Measurements from ENCODE around the gene SOST. TPM values are rescaled to one million over a fixed set of nuclear protein-coding genes. Genes with fewer than 3 reads are reported as not detected.

SOST gene
- total and polyA plus RNA-seq, 12 donors: 0.03 to 0.14 TPM; not detected in 10

DNA sequence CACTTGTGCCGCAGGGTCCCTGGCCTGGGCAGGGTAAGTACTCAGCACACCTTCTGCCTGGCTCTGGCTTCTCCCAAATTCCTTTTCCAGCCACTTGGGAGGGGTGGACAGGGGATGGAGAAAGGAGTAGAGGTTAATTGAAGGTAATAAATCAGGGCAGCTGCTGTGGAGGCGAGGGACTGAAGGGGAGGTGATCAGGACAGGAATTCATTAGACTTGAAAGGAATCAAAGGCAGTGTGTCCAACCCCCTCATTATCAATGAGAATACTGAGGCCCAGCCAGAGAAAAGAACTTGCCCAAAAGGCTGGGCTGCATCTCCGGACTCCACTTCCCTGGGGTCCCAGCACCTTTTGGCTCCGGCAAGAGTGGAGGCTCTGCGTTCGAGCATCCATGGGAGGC is 2.4 kb downstream of the SOST start:
- H3K4me1 ChIP-seq: peaks cover 3 to 19% (median 11%) of the 10 kb centered on the region in 9 donors
- H3K4me3 ChIP-seq: no peak overlapping the region
- no peaks in the 10 kb centered on the region for H3K36me3 ChIP-seq
- H3K27ac ChIP-seq: no peak overlapping the region
- H3K9me3 ChIP-seq: no peaks in the 10 kb centered on the region
- DNase-seq: no peak
- intact Hi-C loops (cut with DNase I): loop anchor here in 2 of 10 donors (10.0 kb wide), 2 partner anchors 181 to 191 kb away; no protein-coding TSS in a partner anchor
- TF ChIP-seq, protein P1, sequence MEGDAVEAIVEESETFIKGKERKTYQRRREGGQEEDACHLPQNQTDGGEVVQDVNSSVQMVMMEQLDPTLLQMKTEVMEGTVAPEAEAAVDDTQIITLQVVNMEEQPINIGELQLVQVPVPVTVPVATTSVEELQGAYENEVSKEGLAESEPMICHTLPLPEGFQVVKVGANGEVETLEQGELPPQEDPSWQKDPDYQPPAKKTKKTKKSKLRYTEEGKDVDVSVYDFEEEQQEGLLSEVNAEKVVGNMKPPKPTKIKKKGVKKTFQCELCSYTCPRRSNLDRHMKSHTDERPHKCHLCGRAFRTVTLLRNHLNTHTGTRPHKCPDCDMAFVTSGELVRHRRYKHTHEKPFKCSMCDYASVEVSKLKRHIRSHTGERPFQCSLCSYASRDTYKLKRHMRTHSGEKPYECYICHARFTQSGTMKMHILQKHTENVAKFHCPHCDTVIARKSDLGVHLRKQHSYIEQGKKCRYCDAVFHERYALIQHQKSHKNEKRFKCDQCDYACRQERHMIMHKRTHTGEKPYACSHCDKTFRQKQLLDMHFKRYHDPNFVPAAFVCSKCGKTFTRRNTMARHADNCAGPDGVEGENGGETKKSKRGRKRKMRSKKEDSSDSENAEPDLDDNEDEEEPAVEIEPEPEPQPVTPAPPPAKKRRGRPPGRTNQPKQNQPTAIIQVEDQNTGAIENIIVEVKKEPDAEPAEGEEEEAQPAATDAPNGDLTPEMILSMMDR (IDR thresholded peaks at IDR 0.05): no peak
- H3K27me3 ChIP-seq: peaks cover 0 to 51% (median 33%) of the 10 kb centered on the region in 7 donors
- WGBS, 2 donors: 96 to 98% methylated on average over 6 of the region's 6 CpGs
- no peak for ATAC-seq

DNA sequence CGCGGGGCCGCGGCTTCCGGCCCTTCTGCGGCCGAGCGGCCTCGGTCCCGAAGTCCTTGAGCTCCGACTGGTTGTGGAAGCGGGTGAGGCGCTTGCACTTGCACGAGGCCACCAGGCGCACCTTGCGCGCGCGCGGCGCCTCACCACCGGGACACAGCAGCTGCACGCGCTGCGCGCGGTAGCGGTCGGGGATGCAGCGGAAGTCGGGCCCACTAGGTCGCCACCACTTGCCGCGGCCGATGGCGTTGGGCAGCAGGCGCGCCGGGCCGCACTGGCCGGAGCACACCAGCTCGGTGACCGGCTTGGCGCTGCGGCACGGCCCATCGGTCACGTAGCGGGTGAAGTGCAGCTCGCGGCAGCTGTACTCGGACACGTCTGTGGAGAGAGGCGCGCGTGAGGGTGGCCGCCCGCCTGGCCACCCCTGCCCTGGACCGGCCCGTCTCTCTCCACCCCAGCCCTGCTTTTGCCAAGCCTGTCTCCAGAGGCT is 3.2 kb downstream of the SOST start:
- H3K27me3 ChIP-seq: peaks cover 0 to 51% (median 33%) of the 10 kb centered on the region in 7 donors
- H3K4me3 ChIP-seq: peak overlapping the region in 9 of 10 donors; percentile 12 to 39 (median 27)
- no peaks in the 10 kb centered on the region for H3K36me3 ChIP-seq
- intact Hi-C loops (cut with DNase I): loop anchor here in 2 of 10 donors (10.0 kb wide), 2 partner anchors 181 to 191 kb away; no protein-coding TSS in a partner anchor
- ATAC-seq (peak in 7 of 8 donors; percentile 7 to 46 (median 25)), DNase-seq (peak in 1 of 2 donors; percentile 30)
- H3K4me1 ChIP-seq: peaks cover 3 to 19% (median 11%) of the 10 kb centered on the region in 9 donors
- no peak overlapping the region for H3K27ac ChIP-seq
- 7 to 9% methylated on average over 47 to 60 of the region's 60 CpGs for WGBS, 2 donors
- TF ChIP-seq, protein P1 (IDR thresholded peaks at IDR 0.05): peak in 1 of 9 donors; percentile 12
- H3K9me3 ChIP-seq: no peaks in the 10 kb centered on the region

DNA sequence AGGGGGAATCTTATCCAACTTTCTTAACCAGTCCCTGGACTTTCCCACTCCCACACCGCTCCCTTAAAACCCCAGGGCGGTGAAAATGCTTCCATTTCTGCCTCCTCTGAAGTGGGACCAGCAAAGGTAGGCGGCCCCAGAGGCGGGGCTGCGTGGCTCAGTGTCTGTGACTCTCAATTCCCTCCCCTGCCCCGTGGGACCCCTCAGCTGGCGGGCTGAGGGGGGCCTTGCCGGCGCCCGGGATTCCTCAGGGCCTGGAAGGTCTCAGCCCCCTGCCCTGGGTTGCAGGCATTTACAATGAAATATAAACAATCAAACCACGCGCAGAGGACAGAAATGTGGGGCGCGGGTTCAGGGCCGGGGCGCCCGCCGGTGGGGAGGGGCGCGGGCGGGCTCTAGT is 3.6 kb downstream of the SOST start:
- no peaks in the 10 kb centered on the region for H3K36me3 ChIP-seq
- intact Hi-C loops (cut with DNase I): loop anchor here in 3 of 10 donors (5.0 to 10.0 kb wide), 4 partner anchors 38 to 190 kb away; no protein-coding TSS in a partner anchor
- no peaks in the 10 kb centered on the region for H3K9me3 ChIP-seq
- peaks cover 0 to 55% (median 33%) of the 10 kb centered on the region in 7 donors for H3K27me3 ChIP-seq
- ATAC-seq (no peak), DNase-seq (no peak)
- TF ChIP-seq, protein P1 (IDR thresholded peaks at IDR 0.05): no peak
- H3K27ac ChIP-seq: no peak overlapping the region
- 29 to 35% methylated on average over 21 of the region's 21 CpGs for WGBS, 2 donors
- H3K4me3 ChIP-seq: peak overlapping the region in 9 of 10 donors; percentile 12 to 39 (median 27)
- H3K4me1 ChIP-seq: peaks cover 3 to 19% (median 11%) of the 10 kb centered on the region in 9 donors

DNA sequence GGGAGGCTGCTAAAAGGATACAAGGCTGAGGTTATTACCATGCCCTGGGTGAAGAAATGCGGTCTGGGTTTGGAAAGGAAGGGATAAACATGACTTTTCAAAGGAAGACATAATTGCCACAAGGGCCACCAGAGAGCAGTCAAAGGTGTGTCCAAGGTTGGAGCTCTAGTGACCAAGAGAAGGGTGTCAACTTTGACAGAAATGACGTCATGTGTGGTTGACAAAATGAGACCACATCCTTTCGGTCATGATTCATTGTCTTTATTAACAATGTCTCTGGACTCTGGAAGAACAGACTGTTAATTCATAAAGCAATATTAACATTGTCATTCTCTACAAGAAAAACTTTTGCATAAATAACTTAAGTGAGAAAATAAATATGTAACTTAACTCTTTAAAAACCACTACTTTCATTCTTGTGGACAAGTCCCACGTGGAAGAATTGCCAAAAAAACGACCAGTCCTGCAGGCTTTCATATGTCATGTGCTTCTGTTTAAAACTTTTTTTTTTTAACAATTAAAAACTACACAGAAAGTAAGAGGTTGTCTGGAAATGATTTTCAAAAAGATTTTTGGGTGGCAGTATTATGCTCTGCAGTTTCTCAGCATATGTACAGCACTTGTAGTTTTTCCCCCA is 5.0 kb downstream of the SOST start:
- TF ChIP-seq, protein P1 (IDR thresholded peaks at IDR 0.05): no peak
- Histone ChIP-seq H3K4me3 (no peak overlapping the region), H3K9me3 (no peaks in the 10 kb centered on the region), H3K27me3 (peaks cover 0 to 57% (median 33%) of the 10 kb centered on the region in 7 donors), H3K4me1 (peaks cover 3 to 19% (median 11%) of the 10 kb centered on the region in 9 donors), H3K27ac (no peak overlapping the region), H3K36me3 (no peaks in the 10 kb centered on the region)
- WGBS, 2 donors: 74 to 78% methylated on average over 5 of the region's 5 CpGs
- intact Hi-C loops (cut with DNase I): loop anchor here in 3 of 10 donors (5.0 to 10.0 kb wide), 4 partner anchors 36 to 189 kb away; no protein-coding TSS in a partner anchor
- DNase-seq (no peak), ATAC-seq (no peak)
